ENCODE results near the gene KIFC1.

Gene KIFC1

GRCh38 chr6:33405386-33405940, 13.8 kb downstream of the KIFC1 start:
- H3K27ac ChIP-seq, result no peak overlapping the region
- TF ChIP-seq CTCF (IDR thresholded peaks at IDR 0.05), result no peak
- no peak overlapping the region for H3K4me3 ChIP-seq
- no peak for DNase-seq (ENCODE audit: low spot score)

- no peak for DNase-seq (ENCODE audit: low spot score)
- no peak for TF ChIP-seq CTCF (IDR thresholded peaks at IDR 0.05)
- Histone ChIP-seq H3K4me3 (no peak overlapping the region), H3K27ac (no peak overlapping the region)
Measured at GRCh38 chr6:33406126-33406525, 14.5 kb downstream of the KIFC1 start.

- H3K27ac ChIP-seq, result no peak overlapping the region
- TF ChIP-seq CTCF (IDR thresholded peaks at IDR 0.05), result no peak
- no peak for DNase-seq (ENCODE audit: low spot score)
- no peak overlapping the region for H3K4me3 ChIP-seq
Measured at GRCh38 chr6:33407132-33407718, 15.6 kb downstream of the KIFC1 start.

GRCh38 chr6:33410050-33410710, 18.6 kb downstream of the KIFC1 start:
- Histone ChIP-seq H3K4me3 (peak overlapping the region; percentile 95), H3K27ac (peak overlapping the region; percentile 90 to 100)
- TF ChIP-seq CTCF (IDR thresholded peaks at IDR 0.05), result no peak
- peak; percentile 99 for DNase-seq (ENCODE audit: low spot score)

GRCh38 chr6:33410711-33411631, 19.3 kb downstream of the KIFC1 start, which contains the start of gene PHF1:
PHF1 (plus strand) TSS chr6:33411014; CDS start chr6:33412264, 1,250 bp downstream.
- peak; percentile 86 for DNase-seq (ENCODE audit: low spot score)
- peak within 1 kb of the TSS; percentile 90 to 100 for H3K27ac ChIP-seq
- H3K4me3 ChIP-seq, result peak within 1 kb of the TSS; percentile 95
- TF ChIP-seq CTCF (IDR thresholded peaks at IDR 0.05), result no peak

- Histone ChIP-seq H3K27ac (peak overlapping the region; percentile 90 to 100), H3K4me3 (peak overlapping the region; percentile 95)
- no peak for TF ChIP-seq CTCF (IDR thresholded peaks at IDR 0.05)
- no peak for DNase-seq (ENCODE audit: low spot score)
Measured at GRCh38 chr6:33411632-33412005, 20.0 kb downstream of the KIFC1 start.
